LNCAP (cell line): Measurements from ENCODE around the gene JUND.

ENCODE experiments used
- TF ChIP-seq, protein P1 (sequence below): fragments of 450-650 bp; IDR thresholded peaks from 2 replicates; pipeline ENCODE4 v1.5.1; 2017; ENCODE audit warnings: mild to moderate bottlenecking

Gene JUND

DNA sequence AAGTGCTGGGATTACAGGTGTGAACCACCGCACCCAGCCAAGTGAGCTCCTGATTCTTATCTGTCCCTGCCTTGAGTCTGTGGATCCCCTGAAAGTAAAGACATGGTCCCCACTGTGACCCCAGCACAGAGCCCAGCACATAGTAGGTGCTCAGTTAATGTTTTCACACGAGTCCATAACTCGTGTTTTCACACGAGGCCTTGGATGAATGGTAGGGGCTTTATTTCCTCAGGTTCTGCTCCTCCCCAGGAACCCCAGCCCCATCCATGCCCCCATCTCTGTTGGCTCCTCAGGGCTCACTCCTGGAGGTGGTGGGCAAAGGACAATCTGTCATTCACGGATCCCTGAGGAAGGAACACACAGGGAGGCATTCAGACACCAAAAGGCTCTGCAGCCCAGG lies 31.6 kb downstream of the JUND start:
- TF ChIP-seq, protein P1, sequence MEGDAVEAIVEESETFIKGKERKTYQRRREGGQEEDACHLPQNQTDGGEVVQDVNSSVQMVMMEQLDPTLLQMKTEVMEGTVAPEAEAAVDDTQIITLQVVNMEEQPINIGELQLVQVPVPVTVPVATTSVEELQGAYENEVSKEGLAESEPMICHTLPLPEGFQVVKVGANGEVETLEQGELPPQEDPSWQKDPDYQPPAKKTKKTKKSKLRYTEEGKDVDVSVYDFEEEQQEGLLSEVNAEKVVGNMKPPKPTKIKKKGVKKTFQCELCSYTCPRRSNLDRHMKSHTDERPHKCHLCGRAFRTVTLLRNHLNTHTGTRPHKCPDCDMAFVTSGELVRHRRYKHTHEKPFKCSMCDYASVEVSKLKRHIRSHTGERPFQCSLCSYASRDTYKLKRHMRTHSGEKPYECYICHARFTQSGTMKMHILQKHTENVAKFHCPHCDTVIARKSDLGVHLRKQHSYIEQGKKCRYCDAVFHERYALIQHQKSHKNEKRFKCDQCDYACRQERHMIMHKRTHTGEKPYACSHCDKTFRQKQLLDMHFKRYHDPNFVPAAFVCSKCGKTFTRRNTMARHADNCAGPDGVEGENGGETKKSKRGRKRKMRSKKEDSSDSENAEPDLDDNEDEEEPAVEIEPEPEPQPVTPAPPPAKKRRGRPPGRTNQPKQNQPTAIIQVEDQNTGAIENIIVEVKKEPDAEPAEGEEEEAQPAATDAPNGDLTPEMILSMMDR, result no peak

DNA sequence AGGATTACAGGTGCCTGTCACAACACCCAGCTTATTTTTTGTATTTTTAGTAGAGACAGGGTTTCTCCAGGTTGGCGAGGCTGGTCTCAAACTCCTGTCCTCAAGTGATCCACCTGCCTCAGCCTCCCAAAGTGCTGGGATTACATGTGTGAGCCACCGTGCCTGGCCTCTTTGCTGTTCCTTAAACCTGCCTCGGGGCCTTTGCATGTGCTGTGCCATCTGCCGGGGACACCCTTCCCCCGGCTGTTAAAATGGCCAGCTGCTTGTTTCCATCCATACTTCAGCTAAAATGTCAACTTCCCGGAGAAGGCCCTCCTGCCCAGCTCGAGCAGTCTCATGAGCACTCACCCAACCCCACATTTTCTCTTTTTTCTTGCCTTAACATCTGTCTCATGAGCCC lies 36.1 kb downstream of the JUND start:
- TF ChIP-seq, protein P1, result no peak

DNA sequence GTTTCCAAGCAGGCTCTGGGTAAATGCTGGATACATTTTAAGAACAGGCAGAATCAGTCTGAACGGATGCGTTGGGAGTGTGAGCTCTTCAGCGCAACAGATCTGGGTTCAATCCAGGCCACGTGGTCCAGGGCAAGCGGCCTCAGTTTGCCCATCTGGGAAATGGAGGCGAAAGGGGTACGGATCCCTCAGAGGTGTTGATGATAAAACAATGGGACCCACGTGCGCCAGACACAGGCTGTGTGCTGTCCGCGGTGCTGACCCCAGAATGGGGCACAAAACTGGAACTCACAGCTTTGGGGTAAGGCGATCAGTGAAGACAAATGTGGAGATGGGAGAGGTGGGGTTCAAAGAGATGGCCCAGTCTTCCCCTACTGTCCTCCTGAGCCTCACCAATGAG lies 42.1 kb downstream of the JUND start:
- TF ChIP-seq, protein P1, result no peak

DNA sequence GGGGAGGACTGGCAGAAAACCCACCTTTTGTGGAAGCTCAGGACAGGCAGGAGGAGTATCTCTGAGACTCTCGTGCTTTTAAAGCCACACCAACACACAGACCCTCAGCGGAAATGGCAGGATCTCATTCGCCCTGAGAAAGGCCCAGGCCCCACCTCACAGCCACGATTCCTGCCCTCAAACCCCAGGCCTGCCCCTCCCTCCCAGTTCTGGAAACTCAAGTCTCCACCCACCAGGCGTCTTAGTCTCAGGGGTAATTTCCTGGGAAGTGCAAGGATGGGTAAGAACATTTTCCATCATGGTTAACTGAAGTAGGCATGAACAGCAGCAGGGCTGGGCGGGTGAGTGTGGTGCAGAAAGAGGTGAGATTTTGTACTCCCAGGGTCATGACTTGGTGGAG lies 47.2 kb downstream of the JUND start:
- TF ChIP-seq, protein P1, result no peak

DNA sequence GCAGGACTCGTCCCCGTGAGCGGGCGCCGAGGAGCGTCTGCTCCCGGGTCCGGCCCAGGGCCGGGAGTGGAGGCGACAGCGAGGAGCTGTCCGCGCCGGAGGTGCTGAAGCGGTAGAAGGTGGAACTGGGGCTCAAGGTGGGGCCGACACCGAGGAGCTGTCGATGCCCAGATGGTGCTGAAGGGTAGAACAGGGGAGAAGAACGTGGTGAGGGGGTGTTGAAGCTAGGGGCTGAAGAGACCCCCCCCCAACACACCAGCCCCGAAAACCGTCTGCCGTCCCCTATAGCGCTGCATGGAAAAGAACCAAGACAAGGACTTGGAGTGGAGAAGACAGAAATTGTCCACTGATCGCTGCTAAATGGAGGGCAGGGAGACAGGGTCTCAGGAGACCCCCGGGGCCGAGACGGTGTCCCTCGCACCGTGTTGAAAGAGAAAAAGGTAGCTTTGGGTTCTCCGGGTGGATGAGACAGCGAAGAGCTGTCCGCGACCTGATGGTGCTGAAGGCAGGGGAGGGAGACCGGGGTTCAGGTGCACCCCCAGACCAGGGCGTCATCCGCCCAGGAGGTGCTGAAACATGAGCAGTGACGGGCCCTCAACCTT lies 48.1 kb downstream of the JUND start:
- TF ChIP-seq, protein P1, result no peak

DNA sequence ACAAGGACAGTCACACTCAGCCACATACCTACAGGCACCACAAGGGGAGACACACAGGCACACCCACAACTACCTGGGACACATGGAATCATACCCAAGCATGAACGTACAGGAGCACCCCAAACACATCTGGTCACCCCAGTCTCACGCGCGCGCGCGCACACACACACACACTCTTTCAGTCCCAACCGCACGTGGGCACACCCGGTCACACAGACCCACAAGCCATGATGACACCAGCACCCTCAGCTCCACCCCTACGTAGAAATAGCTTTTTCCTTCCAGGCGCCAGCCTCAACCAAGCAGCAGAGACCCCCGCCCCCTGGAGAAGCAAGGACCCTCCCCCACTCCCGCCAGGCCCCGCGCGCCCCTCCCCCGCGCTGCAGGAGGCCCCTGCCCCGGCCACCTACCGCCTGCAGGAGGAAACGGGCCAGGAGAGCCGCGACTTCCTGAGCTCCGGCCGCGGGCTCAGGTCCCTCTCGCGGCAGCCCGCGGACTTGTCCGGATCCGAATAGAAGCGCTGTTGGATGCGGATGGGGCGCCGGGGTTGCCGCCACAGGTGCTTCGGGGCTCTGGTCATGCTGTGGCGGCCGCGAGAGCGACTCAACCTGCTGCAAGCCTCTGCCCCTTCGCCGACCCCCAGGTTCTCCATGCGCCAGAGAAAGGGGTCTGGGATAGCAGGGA lies 48.7 kb downstream of the JUND start:
- TF ChIP-seq, protein P1, result no peak

DNA sequence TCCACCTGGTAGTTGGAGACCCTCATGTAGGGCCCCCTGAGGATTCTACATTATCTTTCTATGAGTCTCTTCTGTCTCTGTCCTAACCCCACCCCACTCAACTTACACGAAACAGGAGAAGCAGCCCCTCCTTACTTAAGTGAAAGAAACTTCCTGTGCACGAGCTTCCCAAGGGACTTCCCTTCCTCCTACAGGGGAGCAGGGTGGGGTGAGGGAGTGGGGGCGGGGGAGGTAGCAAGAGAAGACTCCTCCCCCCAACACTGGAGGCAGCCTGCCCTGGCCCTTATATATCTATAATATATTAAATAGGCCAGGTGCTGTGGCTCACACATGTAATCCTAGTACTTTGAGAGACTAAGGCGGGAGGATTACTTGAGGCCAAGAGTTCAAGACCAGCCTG lies 49.6 kb downstream of the JUND start:
- TF ChIP-seq, protein P1, result no peak
